Fibroblast of pulmonary artery (primary cell): ENCODE results near the gene EGFR.

Experiments used
- DNase-seq: peaks from one replicate; pipeline ENCODE4 v3.0.0-alpha.2; 2010; ENCODE audit warnings: low read depth
- H3K4me3 ChIP-seq: replicated peaks from 2 replicates; pipeline ENCODE4 v1.5.1; 2011; ENCODE audit warnings: low read depth, mild to moderate bottlenecking, control low read depth, low read length, moderate library complexity
- TF ChIP-seq, protein P1 (sequence below): IDR thresholded peaks from 2 replicates; pipeline ENCODE4 v1.5.1; 2011; ENCODE audit warnings: mild to moderate bottlenecking, control low read depth, low read length, inconsistent platforms; ENCODE audit errors: missing control alignments

Gene EGFR

DNA sequence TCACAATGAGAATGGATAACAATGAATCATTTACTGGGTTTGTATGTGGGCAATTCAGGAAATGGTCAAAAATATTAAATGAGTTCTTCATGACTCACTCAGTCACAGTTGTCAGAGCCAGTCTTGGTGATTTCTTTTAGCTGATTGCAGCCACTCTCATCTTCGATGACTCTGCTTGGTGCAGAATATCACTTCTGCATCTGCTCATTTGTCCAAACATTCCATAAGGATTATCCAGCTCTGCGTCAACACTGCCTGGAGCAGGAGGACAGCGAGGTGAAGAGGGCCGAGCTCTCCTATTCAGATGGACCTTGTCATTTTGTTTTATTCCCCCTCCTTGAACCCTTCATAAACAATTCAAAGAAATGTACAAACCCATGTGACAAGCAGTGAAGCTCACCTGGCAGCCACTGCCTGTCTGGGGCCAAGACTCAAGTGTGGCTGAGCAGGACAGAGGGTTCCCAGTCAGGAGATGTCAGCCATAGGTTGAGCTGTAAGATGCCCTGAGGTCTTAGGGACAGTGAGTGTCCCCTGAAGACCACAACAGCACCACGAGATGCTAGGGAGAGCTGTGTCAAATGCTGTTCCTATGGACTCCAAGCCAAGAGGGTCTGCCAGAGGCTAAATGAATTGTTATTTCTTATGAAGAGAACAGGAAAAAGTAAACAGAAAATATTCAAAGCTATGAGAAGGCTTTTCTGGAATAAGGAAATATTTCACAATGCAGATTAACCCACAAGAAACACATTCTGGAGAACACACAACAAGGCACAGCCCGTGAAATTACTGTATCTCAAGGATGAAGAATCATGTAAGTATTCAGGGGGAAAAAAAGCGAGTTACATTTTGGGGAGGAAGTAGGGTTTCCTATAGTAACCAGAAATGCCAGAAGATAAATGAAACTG lies 33.1 kb upstream of the EGFR start:
- DNase-seq: peak; percentile 43
- no peak overlapping the region for H3K4me3 ChIP-seq
- TF ChIP-seq, protein P1, sequence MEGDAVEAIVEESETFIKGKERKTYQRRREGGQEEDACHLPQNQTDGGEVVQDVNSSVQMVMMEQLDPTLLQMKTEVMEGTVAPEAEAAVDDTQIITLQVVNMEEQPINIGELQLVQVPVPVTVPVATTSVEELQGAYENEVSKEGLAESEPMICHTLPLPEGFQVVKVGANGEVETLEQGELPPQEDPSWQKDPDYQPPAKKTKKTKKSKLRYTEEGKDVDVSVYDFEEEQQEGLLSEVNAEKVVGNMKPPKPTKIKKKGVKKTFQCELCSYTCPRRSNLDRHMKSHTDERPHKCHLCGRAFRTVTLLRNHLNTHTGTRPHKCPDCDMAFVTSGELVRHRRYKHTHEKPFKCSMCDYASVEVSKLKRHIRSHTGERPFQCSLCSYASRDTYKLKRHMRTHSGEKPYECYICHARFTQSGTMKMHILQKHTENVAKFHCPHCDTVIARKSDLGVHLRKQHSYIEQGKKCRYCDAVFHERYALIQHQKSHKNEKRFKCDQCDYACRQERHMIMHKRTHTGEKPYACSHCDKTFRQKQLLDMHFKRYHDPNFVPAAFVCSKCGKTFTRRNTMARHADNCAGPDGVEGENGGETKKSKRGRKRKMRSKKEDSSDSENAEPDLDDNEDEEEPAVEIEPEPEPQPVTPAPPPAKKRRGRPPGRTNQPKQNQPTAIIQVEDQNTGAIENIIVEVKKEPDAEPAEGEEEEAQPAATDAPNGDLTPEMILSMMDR: no peak

- TF ChIP-seq, protein P1: no peak
These were observed 32.1 kb upstream of the EGFR start for GRCh38 chr7:54986716-54987115.

DNA sequence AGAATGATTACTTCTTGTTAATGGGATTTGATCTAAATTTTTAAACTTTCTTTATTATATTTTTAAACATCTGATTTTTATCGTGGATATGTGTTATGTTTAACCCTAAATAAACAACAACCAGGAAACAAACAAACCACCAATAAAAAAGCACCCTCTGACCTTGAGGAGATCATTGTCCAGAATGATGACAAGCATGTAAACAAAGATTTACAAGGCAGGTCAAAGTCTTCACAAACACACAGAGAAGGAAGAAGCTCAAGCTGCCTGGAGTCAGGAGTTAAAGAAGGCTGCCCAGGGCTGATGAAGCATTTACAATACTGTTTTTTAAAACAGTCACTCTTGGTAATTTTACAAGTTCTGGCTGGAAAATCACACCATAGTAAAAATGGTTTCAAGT lies 31.0 kb upstream of the EGFR start:
- H3K4me3 ChIP-seq: no peak overlapping the region
- DNase-seq: no peak
- TF ChIP-seq, protein P1: no peak

More at GRCh38 chr7:54986716-54987115, 32.1 kb upstream of the EGFR start:
- no peak for DNase-seq
- H3K4me3 ChIP-seq: no peak overlapping the region

GRCh38 chr7:54988516-54988915 lies 30.3 kb upstream of the EGFR start:
- TF ChIP-seq, protein P1: no peak
- H3K4me3 ChIP-seq: no peak overlapping the region
- DNase-seq: no peak

- TF ChIP-seq, protein P1: no peak
- DNase-seq: no peak
- H3K4me3 ChIP-seq: no peak overlapping the region
These were observed 29.2 kb upstream of the EGFR start for GRCh38 chr7:54989453-54990225.

DNA sequence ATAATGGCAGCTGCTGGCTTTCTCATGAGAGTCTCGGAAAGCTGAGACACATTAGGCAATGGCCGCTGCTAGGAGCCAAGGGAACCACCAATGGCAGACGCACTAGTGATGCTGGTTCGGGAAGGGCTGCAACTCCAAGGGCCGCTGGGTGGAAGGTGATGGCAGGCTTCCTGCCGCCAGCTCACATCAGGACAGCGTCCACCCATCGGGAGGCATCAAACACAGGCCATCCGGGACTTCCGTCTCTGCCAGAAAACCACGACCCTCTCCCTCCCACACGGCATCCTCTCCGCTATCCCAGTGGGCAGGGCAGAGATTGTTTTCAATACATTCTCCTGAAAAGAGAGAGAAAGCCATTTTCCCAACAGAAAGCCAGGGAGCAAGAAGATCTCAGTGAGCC lies 27.5 kb upstream of the EGFR start:
- TF ChIP-seq, protein P1: no peak
- no peak for DNase-seq

More for the DNA sequence above, 27.5 kb upstream of the EGFR start:
- no peak overlapping the region for H3K4me3 ChIP-seq
